Measurements from ENCODE around the gene ZNF474. TPM values are rescaled to one million over a fixed set of nuclear protein-coding genes. Genes with fewer than 3 reads are reported as not detected.

ZNF474 gene
- total and polyA plus RNA-seq, 2 of the 8 experiments (the other 6 are each of a cell fraction or from before 2014, with no cell fraction given) = not detected

- Histone ChIP-seq H4K5ac (ENCODE audit: insufficient read length, low read depth, low read length) (no peak overlapping the region), H4K20me1 (replicated peaks in 1 of 2; ENCODE audit: control insufficient read depth in 1 of 2, insufficient read depth in 2 of 2, low read length in 2 of 2) (no peaks in the 10 kb centered on the region), H2BK15ac (ENCODE audit: low read length) (no peak overlapping the region), H2BK120ac (replicated peaks; ENCODE audit: low read depth, low read length) (no peak overlapping the region), H2BK12ac (ENCODE audit: low read depth, low read length) (no peak overlapping the region), H2AFZ (ENCODE audit: low read length) (peak overlapping the region; percentile 92; the same call in 1 of the 2 replicates), H3K36me3 (ENCODE audit: control insufficient read depth in 2 of 4, insufficient read depth in 4 of 4, low read length in 3 of 4) (no peaks in the 10 kb centered on the region), H3K27me3 (replicated peaks in 1 of 4; ENCODE audit: control insufficient read depth in 3 of 4, extremely low read depth in 1 of 4, insufficient read depth in 3 of 4, low read length in 3 of 4) (no peaks in the 10 kb centered on the region), H2BK5ac (ENCODE audit: low read depth, low read length) (no peak overlapping the region), H3K4me1 (replicated peaks in 1 of 4; ENCODE audit: control insufficient read depth in 3 of 4, insufficient read depth in 4 of 4, low read length in 3 of 4) (no peaks in the 10 kb centered on the region), H3K18ac (ENCODE audit: extremely low read depth, low read length) (no peak overlapping the region), H3K4me2 (ENCODE audit: insufficient read depth in 1 of 2, low read depth in 2 of 2, low read length in 2 of 2) (no peak overlapping the region), H3K4ac (replicated peaks; ENCODE audit: insufficient read length, low read depth, low read length) (no peak overlapping the region), H3K9ac (replicated peaks in 1 of 4; ENCODE audit: extremely low read depth in 1 of 4, low read depth in 3 of 4, low read length in 3 of 4) (no peak overlapping the region), H3K23ac (ENCODE audit: insufficient read length) (no peak overlapping the region), H2BK20ac (ENCODE audit: low read length) (no peak overlapping the region), H3K4me3 (ENCODE audit: extremely low read depth in 1 of 4, insufficient read depth in 2 of 4, low read depth in 3 of 4, low read length in 4 of 4) (no peak overlapping the region), H3K79me1 (ENCODE audit: low read depth, low read length) (no peaks in the 10 kb centered on the region), H4K91ac (replicated peaks; ENCODE audit: insufficient read length, low read length) (no peak overlapping the region), H2AK5ac (ENCODE audit: low read depth, low read length) (no peak overlapping the region), H3K14ac (ENCODE audit: insufficient read length) (no peak overlapping the region), H3K27ac (ENCODE audit: low read depth, low read length) (no peak overlapping the region), H3K9me3 (ENCODE audit: insufficient read depth in 2 of 2, low read depth in 1 of 2, low read length in 1 of 2) (no peaks in the 10 kb centered on the region), H3K23me2 (ENCODE audit: low read depth, low read length) (no peaks in the 10 kb centered on the region), H3K56ac (replicated peaks; ENCODE audit: insufficient read length, low read depth, low read length) (no peak overlapping the region), H3K79me2 (ENCODE audit: control insufficient read depth in 1 of 2, insufficient read depth in 2 of 2, low read length in 2 of 2) (no peaks in the 10 kb centered on the region), H4K8ac (ENCODE audit: extremely low read depth, insufficient read depth, low read length) (no peak overlapping the region)
- FAIRE-seq (no peak), DNase-seq (ENCODE audit: low read depth in 1 of 2, low spot score in 2 of 2) (no peak)
- TF ChIP-seq GABPA (IDR thresholded peaks at IDR 0.05; ENCODE audit: borderline replicate concordance, insufficient read depth, low read length) (no peak), GTF2F1 (IDR thresholded peaks at IDR 0.05; ENCODE audit: borderline replicate concordance, low read depth, low read length) (no peak), KDM4A (IDR thresholded peaks at IDR 0.05; ENCODE audit: low read depth, low read length, severe bottlenecking) (no peak), ASH2L (IDR thresholded peaks at IDR 0.05; ENCODE audit: low read length) (no peak), SAP30 (IDR thresholded peaks at IDR 0.05; ENCODE audit: insufficient read depth, insufficient replicate concordance, low read length) (no peak), TEAD4 (IDR thresholded peaks at IDR 0.05; ENCODE audit: low read depth, low read length) (no peak)
- ChIA-PET POLR2A (ENCODE audit: partially characterized antibody) (no interaction called here), CTCF (ENCODE audit: partially characterized antibody) (interaction anchor here (0.6 to 7.6 kb wide), 2 partner anchors 11 to 327 kb away, joined by 3 to 65 read pairs; a partner anchor contains a TSS)
- WGBS, 2 experiments (ENCODE audit: extremely low coverage in 1 of 2, insufficient coverage in 1 of 2, insufficient read length in 1 of 2, insufficient replicate concordance in 2 of 2, low coverage in 1 of 2, low lambda C conversion rate in 2 of 2, missing lambda C conversion rate in 1 of 2) = 78% methylated on average over 1 of the region's 1 CpG; no CpG with 5 or more reads in 1 of the 2 experiments
These were observed 16.6 kb downstream of the ZNF474 start for GRCh38 chr5:122145906-122146305.

All from H1 (cell line).